Measurements from ENCODE around the gene GAST. TPM values are rescaled to one million over a fixed set of nuclear protein-coding genes. Genes with fewer than 3 reads are reported as not detected.

The GAST gene
- total and polyA plus RNA-seq, 4 experiments from 2014 or later: not detected

DNA sequence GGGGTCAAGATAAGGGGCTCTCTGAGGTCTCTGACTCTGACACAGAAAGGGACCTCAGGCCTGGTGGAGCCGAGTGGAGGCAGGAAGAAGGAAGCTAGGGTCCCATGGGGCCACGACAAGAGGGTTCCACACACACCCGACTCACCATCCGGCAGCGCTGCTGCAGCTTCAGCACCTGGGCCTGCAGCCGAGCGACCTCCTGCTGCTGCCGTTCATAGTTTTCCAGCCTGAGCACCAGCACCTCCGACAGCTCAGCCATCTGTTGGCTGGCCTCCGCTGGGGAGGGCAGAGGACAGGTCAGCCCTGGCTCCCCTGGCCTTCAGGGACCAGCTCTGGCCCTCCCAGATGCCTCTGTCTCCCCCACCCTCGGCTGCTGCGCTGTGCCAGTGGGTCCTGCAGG, 15.9 kb downstream of the GAST start:
- POLR2A ChIA-PET (ENCODE audit: partially characterized antibody): no interaction called here
- no peak overlapping the region for H3K4me3 ChIP-seq (ENCODE audit: low read length in 2 of 2)
- H3K9me3 ChIP-seq (ENCODE audit: control insufficient read depth in 1 of 2, low read length in 2 of 2): no peaks in the 10 kb centered on the region
- Mint-ChIP-seq H3K36me3 (no peaks in the 10 kb centered on the region), H3K4me1 (no peaks in the 10 kb centered on the region), H3K9me3 (peaks cover 0 to 2% (median 0%) of the 10 kb centered on the region in 8 donors), H3K27ac (no peak overlapping the region), H3K4me3 (no peak overlapping the region), H3K27me3 (peaks cover 23 to 37% of the 10 kb centered on the region in 2 donors)
- DNase-seq: no peak
- CTCF ChIA-PET (ENCODE audit: partially characterized antibody): no interaction called here
- no peaks in the 10 kb centered on the region for H3K27me3 ChIP-seq (ENCODE audit: insufficient read depth, low read length)
- no peaks in the 10 kb centered on the region for H3K36me3 ChIP-seq (ENCODE audit: insufficient read depth, low read length)
- no peaks in the 10 kb centered on the region for H3K4me1 ChIP-seq (ENCODE audit: insufficient read depth, low read length)
- intact Hi-C loops (cut with micrococcal nuclease): no loop called here
- H3K27ac ChIP-seq (ENCODE audit: low read depth, low read length): no peak overlapping the region

DNA sequence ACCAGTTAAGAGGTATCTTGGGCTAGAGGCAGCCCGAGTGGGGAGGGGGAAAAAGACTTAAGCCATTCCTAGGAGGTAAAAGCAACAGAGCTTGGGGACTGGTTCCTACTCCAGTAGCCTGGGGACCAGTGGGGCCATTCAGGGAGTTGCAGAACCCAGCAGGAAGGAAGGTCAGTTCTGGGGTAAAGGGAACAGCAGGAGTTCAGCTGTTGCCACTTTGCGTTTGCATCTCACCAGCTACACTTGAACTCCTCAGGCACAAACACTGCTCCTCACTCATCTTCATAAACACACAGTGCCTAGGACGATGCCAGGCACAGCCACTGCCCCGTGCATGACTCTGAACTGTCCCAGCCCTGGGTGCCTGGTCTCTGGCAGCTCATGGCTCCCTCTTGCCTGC, 18.3 kb downstream of the GAST start:
- no peaks in the 10 kb centered on the region for H3K9me3 ChIP-seq (ENCODE audit: control insufficient read depth in 1 of 2, low read length in 2 of 2)
- no peak for DNase-seq
- H3K27me3 Mint-ChIP-seq: peaks cover 28 to 30% of the 10 kb centered on the region in 2 donors
- no peak overlapping the region for H3K4me3 ChIP-seq (ENCODE audit: low read length in 2 of 2)
- no peak overlapping the region for H3K27ac Mint-ChIP-seq
- no peaks in the 10 kb centered on the region for H3K36me3 Mint-ChIP-seq
- no peak overlapping the region for H3K27ac ChIP-seq (ENCODE audit: low read depth, low read length)
- H3K4me1 Mint-ChIP-seq: peaks cover 0 to 8% (median 4%) of the 10 kb centered on the region in 4 donors
- H3K9me3 Mint-ChIP-seq: peaks cover 0 to 2% (median 0%) of the 10 kb centered on the region in 8 donors
- H3K4me3 Mint-ChIP-seq: no peak overlapping the region
- no peaks in the 10 kb centered on the region for H3K36me3 ChIP-seq (ENCODE audit: insufficient read depth, low read length)
- intact Hi-C loops (cut with micrococcal nuclease): no loop called here
- H3K27me3 ChIP-seq (ENCODE audit: insufficient read depth, low read length): no peaks in the 10 kb centered on the region
- peaks cover 11% of the 10 kb centered on the region for H3K4me1 ChIP-seq (ENCODE audit: insufficient read depth, low read length)
- POLR2A ChIA-PET (ENCODE audit: partially characterized antibody): no interaction called here
- CTCF ChIA-PET (ENCODE audit: partially characterized antibody): interaction anchor here (1.5 kb wide), 1 partner anchor 81 kb away, joined by 6 read pairs; the partner anchor contains the start of gene P3H4

DNA sequence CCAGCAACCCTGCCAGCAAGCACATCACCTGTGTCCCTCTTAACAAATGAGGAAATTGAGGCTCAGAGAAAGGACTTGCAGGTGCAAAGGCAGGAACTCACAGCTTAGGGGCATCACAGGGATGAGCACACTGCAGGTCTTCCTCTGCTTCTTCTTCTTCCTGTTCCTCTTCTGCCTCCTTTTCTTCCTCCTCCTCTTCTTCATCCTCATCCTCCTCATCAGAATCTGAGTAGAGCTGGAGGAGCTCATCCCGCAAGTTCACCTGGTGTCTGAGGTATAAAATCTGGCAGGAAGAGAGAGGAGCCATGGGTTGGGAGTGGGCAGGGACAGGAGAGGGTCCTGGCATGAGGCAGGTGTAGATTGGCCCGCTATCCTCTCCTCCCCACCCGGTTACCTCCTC, 19.7 kb downstream of the GAST start:
- H3K9me3 ChIP-seq (ENCODE audit: control insufficient read depth in 1 of 2, low read length in 2 of 2): no peaks in the 10 kb centered on the region
- Mint-ChIP-seq H3K4me1 (peaks cover under 1 to 8% (median 4%) of the 10 kb centered on the region in 4 donors), H3K4me3 (no peak overlapping the region), H3K36me3 (no peaks in the 10 kb centered on the region), H3K27me3 (peaks cover 33 to 35% of the 10 kb centered on the region in 2 donors), H3K9me3 (peaks cover 0 to 2% (median 0%) of the 10 kb centered on the region in 8 donors), H3K27ac (no peak overlapping the region)
- peaks cover 10% of the 10 kb centered on the region for H3K27me3 ChIP-seq (ENCODE audit: insufficient read depth, low read length)
- ChIA-PET POLR2A (ENCODE audit: partially characterized antibody) (interaction anchor here (1.1 to 1.9 kb wide), 2 partner anchors 14 to 44 kb away, joined by 3 to 5 read pairs; no protein-coding TSS in a partner anchor), CTCF (ENCODE audit: partially characterized antibody) (interaction anchor here (1.0 kb wide), 1 partner anchor 334 kb away, joined by 3 read pairs; no protein-coding TSS in a partner anchor)
- H3K4me1 ChIP-seq (ENCODE audit: insufficient read depth, low read length): peaks cover 11% of the 10 kb centered on the region
- no peak overlapping the region for H3K4me3 ChIP-seq (ENCODE audit: low read length in 2 of 2)
- H3K27ac ChIP-seq (ENCODE audit: low read depth, low read length): no peak overlapping the region
- no peaks in the 10 kb centered on the region for H3K36me3 ChIP-seq (ENCODE audit: insufficient read depth, low read length)
- no peak for DNase-seq
- intact Hi-C loops (cut with micrococcal nuclease): no loop called here

DNA sequence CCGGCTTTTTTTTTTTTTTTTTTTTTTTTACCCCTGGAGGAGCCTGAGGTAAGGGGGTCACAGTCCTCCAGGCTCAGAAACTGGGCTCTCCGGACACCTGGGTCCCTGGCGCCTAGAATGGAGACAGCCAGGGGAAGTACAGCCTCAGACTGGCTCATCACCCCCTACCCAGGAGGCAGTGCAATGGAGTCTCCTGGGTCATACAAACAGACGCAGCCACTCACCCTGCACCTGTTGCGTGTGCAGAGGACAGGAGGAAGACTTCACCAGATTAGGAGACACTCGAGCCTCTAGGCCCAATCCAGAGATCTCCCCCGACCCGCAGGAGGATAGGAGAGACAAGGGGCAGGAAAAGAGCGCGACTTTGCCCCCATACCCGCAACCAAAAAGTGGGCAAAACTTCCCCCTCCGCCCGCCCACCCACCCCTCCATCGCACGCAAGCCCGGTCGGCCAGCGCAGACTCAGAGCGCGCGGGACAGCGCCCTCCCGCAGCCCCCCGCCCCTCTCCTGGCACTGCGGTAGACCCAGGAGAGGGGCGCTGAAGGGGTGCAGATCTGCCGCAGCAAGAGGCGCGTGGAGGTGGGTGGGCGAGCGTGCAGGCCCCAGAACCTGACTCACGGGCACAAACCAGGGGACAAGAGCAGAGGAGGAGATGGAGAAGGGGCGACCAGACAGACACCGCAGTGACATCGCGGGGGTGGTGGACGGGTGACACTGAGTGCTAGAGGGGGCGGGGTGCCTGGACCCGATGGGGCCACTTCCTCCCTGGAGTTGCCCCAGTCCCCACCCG, 21.4 kb downstream of the GAST start:
- no peak overlapping the region for H3K4me3 ChIP-seq (ENCODE audit: low read length in 2 of 2)
- CTCF ChIA-PET (ENCODE audit: partially characterized antibody): no interaction called here

DNA sequence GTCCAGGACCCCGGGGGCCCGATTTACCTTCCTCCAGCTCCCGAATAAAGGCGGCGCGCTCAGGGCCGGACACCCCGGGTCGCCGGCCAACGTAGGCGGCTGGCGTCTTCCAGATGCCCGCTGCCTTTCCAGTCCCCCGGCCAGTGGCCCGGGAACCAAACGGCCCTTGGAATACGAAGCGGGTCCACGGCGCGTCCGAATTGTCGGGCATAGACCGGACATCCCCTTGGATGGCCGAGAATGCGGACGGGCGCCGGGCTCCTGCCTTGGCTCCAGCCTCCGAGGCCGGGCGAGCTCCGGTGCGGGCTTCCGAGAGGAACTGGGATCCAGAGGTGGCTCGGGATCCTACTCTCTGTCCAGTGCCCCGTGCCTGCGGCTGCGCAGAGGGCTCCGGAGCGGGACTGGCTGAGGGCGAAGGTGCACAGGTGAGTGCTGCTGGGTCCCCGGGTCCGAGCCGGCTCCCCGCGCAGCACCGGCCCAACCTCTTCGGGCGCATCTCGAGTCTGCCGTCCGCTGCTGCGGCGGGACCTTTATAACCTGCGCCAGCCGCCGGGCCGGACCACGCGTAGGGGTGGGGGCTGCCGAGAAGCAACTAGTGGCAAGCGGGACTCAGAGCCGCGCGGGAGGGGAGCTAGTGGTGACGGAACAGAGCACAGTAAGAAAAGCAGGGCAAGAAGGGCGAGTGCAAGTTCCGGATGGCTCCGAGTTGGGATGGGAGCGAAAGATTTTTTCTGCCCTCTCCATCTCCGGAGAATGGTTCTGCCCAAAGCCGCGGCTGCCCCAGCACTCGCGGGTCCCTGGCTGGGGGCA, 22.2 kb downstream of the GAST start, which contains the start of gene HAP1:
HAP1 (minus strand) TSS at position 505 of the 810 bp plus-strand sequence; CDS start at position 496, 9 bp downstream.
- no peaks in the 10 kb centered on the region for H3K9me3 Mint-ChIP-seq
- ChIA-PET CTCF (ENCODE audit: partially characterized antibody) (interaction anchor here (0.5 to 4.4 kb wide), 2 partner anchors 66 to 813 kb away, joined by 4 to 47 read pairs; no protein-coding TSS in a partner anchor), POLR2A (ENCODE audit: partially characterized antibody) (interaction anchor here (0.9 kb wide), 1 partner anchor 77 kb away, joined by 3 read pairs; the partner anchor contains the start of gene P3H4)
- H3K4me3 ChIP-seq (ENCODE audit: low read length in 2 of 2): peak within 1 kb of the TSS in 1 of 2 donors; percentile 19
- no peaks in the 10 kb centered on the region for H3K36me3 Mint-ChIP-seq
- no peaks in the 10 kb centered on the region for H3K9me3 ChIP-seq (ENCODE audit: control insufficient read depth in 1 of 2, low read length in 2 of 2)
- H3K27me3 Mint-ChIP-seq: peaks cover 31 to 32% of the 10 kb centered on the region in 2 donors
- intact Hi-C loops (cut with micrococcal nuclease): no loop called here
- peak in 1 of 5 donors; percentile 14 for DNase-seq
- H3K27ac ChIP-seq (ENCODE audit: low read depth, low read length): no peak within 1 kb of the TSS
- H3K4me1 Mint-ChIP-seq: peaks cover 2 to 9% (median 8%) of the 10 kb centered on the region in 4 donors
- H3K36me3 ChIP-seq (ENCODE audit: insufficient read depth, low read length): no peaks in the 10 kb centered on the region
- peak within 1 kb of the TSS in 1 of 7 donors; percentile 80 for H3K27ac Mint-ChIP-seq
- peaks cover 15% of the 10 kb centered on the region for H3K4me1 ChIP-seq (ENCODE audit: insufficient read depth, low read length)
- H3K27me3 ChIP-seq (ENCODE audit: insufficient read depth, low read length): peaks cover 12% of the 10 kb centered on the region
- H3K4me3 Mint-ChIP-seq: peak within 1 kb of the TSS; percentile 26 to 76 (median 46)

More for the DNA sequence above, 21.4 kb downstream of the GAST start:
- no peaks in the 10 kb centered on the region for H3K9me3 Mint-ChIP-seq
- no peak overlapping the region for H3K27ac Mint-ChIP-seq
- peaks cover 15% of the 10 kb centered on the region for H3K4me1 ChIP-seq (ENCODE audit: insufficient read depth, low read length)
- H3K27me3 Mint-ChIP-seq: peaks cover 32 to 34% of the 10 kb centered on the region in 2 donors
- DNase-seq: no peak
- H3K27ac ChIP-seq (ENCODE audit: low read depth, low read length): no peak overlapping the region
- peaks cover 2 to 9% (median 8%) of the 10 kb centered on the region in 4 donors for H3K4me1 Mint-ChIP-seq
- H3K36me3 Mint-ChIP-seq: no peaks in the 10 kb centered on the region
- peak overlapping the region in 6 of 8 donors; percentile 26 to 76 (median 48) for H3K4me3 Mint-ChIP-seq
- intact Hi-C loops (cut with micrococcal nuclease): no loop called here
- H3K9me3 ChIP-seq (ENCODE audit: control insufficient read depth in 1 of 2, low read length in 2 of 2): no peaks in the 10 kb centered on the region
- H3K36me3 ChIP-seq (ENCODE audit: insufficient read depth, low read length): no peaks in the 10 kb centered on the region
- POLR2A ChIA-PET (ENCODE audit: partially characterized antibody): interaction anchor here (0.9 kb wide), 1 partner anchor 78 kb away, joined by 3 read pairs; the partner anchor contains the start of gene P3H4
- peaks cover 12% of the 10 kb centered on the region for H3K27me3 ChIP-seq (ENCODE audit: insufficient read depth, low read length)

DNA sequence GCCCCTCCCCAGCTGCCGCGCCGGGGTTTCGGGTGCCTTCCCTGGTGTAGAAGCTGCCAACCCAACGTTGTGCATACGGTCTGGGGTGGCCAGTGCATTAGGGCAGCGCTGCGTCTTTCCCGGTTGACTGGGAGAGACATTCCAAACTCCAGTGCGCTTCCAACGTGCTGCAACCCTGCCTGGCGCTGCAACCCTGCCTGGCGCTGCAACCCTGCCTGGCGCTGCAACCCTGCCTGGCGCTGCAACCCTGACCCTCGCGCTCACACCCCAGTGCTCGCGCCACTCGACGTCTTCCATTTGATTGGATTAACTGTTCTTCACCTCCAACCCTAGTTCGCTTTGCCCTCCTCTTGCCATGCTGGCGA, 22.8 kb downstream of the GAST start:
- peaks cover 15% of the 10 kb centered on the region for H3K4me1 ChIP-seq (ENCODE audit: insufficient read depth, low read length)
- H3K27me3 ChIP-seq (ENCODE audit: insufficient read depth, low read length): peaks cover 12% of the 10 kb centered on the region
- no peaks in the 10 kb centered on the region for H3K9me3 ChIP-seq (ENCODE audit: control insufficient read depth in 1 of 2, low read length in 2 of 2)
- H3K9me3 Mint-ChIP-seq: no peaks in the 10 kb centered on the region
- CTCF ChIA-PET (ENCODE audit: partially characterized antibody): interaction anchor here (4.4 kb wide), 1 partner anchor 66 kb away, joined by 47 read pairs; no protein-coding TSS in a partner anchor
- POLR2A ChIA-PET (ENCODE audit: partially characterized antibody): no interaction called here
- intact Hi-C loops (cut with micrococcal nuclease): no loop called here
- H3K4me3 Mint-ChIP-seq: peak overlapping the region in 6 of 8 donors; percentile 12 to 74 (median 48)
- no peak overlapping the region for H3K4me3 ChIP-seq (ENCODE audit: low read length in 2 of 2)
- H3K36me3 Mint-ChIP-seq: no peaks in the 10 kb centered on the region
- H3K36me3 ChIP-seq (ENCODE audit: insufficient read depth, low read length): no peaks in the 10 kb centered on the region
- H3K4me1 Mint-ChIP-seq: peaks cover 2 to 9% (median 9%) of the 10 kb centered on the region in 4 donors
- DNase-seq: no peak
- peak overlapping the region in 1 of 7 donors; percentile 80 for H3K27ac Mint-ChIP-seq
- H3K27me3 Mint-ChIP-seq: peaks cover 31 to 32% of the 10 kb centered on the region in 2 donors
- H3K27ac ChIP-seq (ENCODE audit: low read depth, low read length): no peak overlapping the region

Data from CD4-positive, alpha-beta memory T cell (primary cell).